Fibroblast of the aortic adventitia (primary cell): Measurements from ENCODE around the gene CD164L2. TPM values are rescaled to one million over a fixed set of nuclear protein-coding genes. Genes with fewer than 3 reads are reported as not detected.
A peak's percentile ranks its signal among the peaks of the same experiment; 100 is the strongest.

ENCODE experiments used
- DNase-seq: peaks from one replicate; pipeline ENCODE4 v3.0.0-alpha.2; 2010; ENCODE audit warnings: low read depth
- H3K4me3 ChIP-seq: 2 replicates; pipeline ENCODE4 v1.5.1; 2011; ENCODE audit warnings: low read depth, mild to moderate bottlenecking, control low read depth, low read length, moderate library complexity
- CTCF ChIP-seq: IDR thresholded peaks from 2 replicates; pipeline ENCODE4 v1.5.1; 2011; ENCODE audit warnings: mild to moderate bottlenecking, low read length, control low read depth, inconsistent platforms; ENCODE audit not compliant: insufficient read depth
- total RNA-seq: library from RNA; depleted of rRNA; stranded (reverse); fragments of >200 nt; gene quantifications from 2 replicates; pipeline ENCODE4 v1.2.3, GENCODE V29; 2012; ENCODE audit warnings: low replicate concordance

The CD164L2 gene
- total RNA-seq, 1 donor: not detected

- H3K4me3 ChIP-seq: no peak within 1 kb of the TSS
- no peak for TF ChIP-seq CTCF
- DNase-seq: no peak
Observed at GRCh38 chr1:27374362-27375086, 8.6 kb downstream of the CD164L2 start, which contains the start of gene FCN3. Gene FCN3 (minus strand): TSS chr1:27374824. CDS start chr1:27374818, 6 bp downstream.

- H3K4me3 ChIP-seq: no peak overlapping the region
- TF ChIP-seq CTCF: peak; percentile 38
- DNase-seq: no peak
Observed at GRCh38 chr1:27372808-27373690, 10.1 kb downstream of the CD164L2 start.

DNA sequence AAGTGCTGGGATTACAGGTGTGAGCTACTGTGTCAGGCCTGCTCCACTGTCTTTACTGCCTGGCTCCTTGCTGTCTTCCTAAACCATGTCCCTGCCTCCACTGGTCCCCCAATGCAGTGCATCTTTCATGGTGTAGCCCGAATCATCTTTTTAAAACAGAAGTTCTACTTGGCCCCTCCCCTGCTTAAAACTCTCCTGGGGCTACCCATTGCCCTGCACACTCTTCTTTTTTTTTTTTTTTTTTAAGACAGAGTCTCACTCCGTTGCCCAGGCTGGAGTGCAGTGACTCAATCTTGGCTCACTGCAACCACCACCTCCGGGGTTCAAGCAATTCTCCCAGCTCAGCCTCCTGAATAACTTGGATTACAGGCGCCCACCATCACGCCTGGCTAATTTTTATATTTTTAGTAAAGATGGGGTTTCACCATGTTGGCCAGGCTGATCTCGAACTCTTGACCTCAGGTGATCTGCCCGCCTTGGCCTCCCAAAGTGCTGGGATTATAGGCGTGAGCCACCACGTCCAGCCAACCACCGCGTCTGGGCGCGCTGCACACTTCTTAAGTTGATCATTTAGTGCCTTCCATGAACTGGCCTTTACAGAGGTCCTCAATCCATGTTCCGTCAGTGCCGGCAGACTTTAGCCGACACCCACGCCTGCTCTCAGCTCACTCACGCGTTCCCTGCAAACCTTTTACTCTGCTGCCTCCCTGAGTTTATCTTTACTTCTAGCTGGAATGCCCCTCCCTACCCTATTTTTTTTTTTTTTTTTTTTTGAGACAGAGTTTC lies 10.9 kb downstream of the CD164L2 start:
- no peak for DNase-seq
- TF ChIP-seq CTCF: no peak
- H3K4me3 ChIP-seq: no peak overlapping the region

- peak; percentile 48 for TF ChIP-seq CTCF
- no peak overlapping the region for H3K4me3 ChIP-seq
- peak; percentile 57 for DNase-seq
Observed at GRCh38 chr1:27368869-27369582, 14.1 kb downstream of the CD164L2 start.

DNA sequence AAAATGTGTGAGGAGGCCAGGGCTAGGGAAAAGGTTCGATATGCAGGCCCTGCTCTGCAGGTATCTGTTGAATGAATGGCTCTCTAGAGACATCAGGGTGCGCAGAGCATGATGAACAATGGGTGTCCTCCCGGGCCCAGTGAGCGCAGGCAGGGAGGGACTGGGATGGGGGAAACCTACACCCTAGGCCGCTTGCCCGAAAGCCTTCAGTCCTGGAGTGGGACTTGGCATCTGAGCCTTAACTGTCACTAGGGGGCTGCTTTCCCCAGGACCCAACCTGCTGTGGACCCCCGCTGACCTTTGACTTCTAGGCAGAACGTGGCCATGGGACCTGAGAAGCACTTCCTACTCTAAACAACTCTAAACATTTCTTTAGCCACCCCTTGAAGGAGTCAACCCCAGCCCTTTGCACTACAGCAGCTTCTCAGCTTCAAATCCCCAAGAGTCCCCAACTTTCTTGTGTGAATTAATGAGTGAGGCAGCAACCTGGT lies 15.9 kb downstream of the CD164L2 start:
- TF ChIP-seq CTCF: no peak

More for the DNA sequence above, 15.9 kb downstream of the CD164L2 start:
- no peak for DNase-seq
- H3K4me3 ChIP-seq: peak overlapping the region; percentile 81
